Measurements from ENCODE around the gene GBX1.

GBX1 gene

GRCh38 chr7:151109094-151110048, 58.1 kb downstream of the GBX1 start:
- Histone ChIP-seq H3K9ac (ENCODE audit: low read length) (no peak overlapping the region), H3K36me3 (replicated peaks; ENCODE audit: low read depth, low read length) (no peaks in the 10 kb centered on the region), H2AFZ (ENCODE audit: low read depth, low read length) (no peak overlapping the region), H3K27me3 (ENCODE audit: low read depth, low read length) (no peaks in the 10 kb centered on the region), H3K4me3 (ENCODE audit: low read length) (no peak overlapping the region), H3K27ac (ENCODE audit: low read length) (no peak overlapping the region), H3K4me2 (ENCODE audit: low read length) (no peak overlapping the region), H4K20me1 (ENCODE audit: insufficient read depth, low read length) (peaks cover 32% of the 10 kb centered on the region), H3K4me1 (ENCODE audit: low read length) (no peaks in the 10 kb centered on the region), H3K9me3 (ENCODE audit: insufficient read depth, low read length) (no peaks in the 10 kb centered on the region), H3K79me2 (ENCODE audit: low read length) (peaks cover 16% of the 10 kb centered on the region)
- TF ChIP-seq, protein P1, sequence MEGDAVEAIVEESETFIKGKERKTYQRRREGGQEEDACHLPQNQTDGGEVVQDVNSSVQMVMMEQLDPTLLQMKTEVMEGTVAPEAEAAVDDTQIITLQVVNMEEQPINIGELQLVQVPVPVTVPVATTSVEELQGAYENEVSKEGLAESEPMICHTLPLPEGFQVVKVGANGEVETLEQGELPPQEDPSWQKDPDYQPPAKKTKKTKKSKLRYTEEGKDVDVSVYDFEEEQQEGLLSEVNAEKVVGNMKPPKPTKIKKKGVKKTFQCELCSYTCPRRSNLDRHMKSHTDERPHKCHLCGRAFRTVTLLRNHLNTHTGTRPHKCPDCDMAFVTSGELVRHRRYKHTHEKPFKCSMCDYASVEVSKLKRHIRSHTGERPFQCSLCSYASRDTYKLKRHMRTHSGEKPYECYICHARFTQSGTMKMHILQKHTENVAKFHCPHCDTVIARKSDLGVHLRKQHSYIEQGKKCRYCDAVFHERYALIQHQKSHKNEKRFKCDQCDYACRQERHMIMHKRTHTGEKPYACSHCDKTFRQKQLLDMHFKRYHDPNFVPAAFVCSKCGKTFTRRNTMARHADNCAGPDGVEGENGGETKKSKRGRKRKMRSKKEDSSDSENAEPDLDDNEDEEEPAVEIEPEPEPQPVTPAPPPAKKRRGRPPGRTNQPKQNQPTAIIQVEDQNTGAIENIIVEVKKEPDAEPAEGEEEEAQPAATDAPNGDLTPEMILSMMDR (IDR thresholded peaks at IDR 0.05; ENCODE audit: low read depth, low read length), result no peak
- TF ChIP-seq EZH2phosphoT487 (IDR thresholded peaks at IDR 0.05; ENCODE audit: low read depth), result no peak

DNA sequence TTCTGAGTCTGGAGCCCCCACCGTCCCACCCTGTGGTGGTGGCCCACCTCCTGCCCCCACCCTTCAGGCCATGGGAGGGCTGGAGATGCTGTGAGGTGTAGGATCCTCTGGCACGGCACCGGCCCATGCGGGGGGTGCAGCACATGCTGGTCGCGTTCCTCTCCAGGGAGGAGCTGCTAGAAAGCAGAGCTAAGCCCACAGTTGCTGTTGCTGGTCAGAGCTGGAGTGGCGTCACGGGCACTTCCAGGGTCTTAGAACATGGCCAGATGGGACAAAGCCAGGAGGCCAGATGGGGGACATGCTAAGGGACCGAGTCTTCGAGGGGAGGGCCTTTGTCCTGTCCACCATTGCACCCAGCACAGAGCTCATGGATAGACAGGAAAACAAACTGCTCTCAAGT, 59.6 kb downstream of the GBX1 start:
- Histone ChIP-seq H3K9ac (ENCODE audit: low read length) (no peak overlapping the region), H3K4me3 (ENCODE audit: low read length) (no peak overlapping the region), H3K27ac (ENCODE audit: low read length) (no peak overlapping the region), H3K4me2 (ENCODE audit: low read length) (no peak overlapping the region), H3K9me3 (ENCODE audit: insufficient read depth, low read length) (no peaks in the 10 kb centered on the region), H4K20me1 (ENCODE audit: insufficient read depth, low read length) (peaks cover 46% of the 10 kb centered on the region), H3K4me1 (ENCODE audit: low read length) (no peaks in the 10 kb centered on the region), H3K27me3 (ENCODE audit: low read depth, low read length) (no peaks in the 10 kb centered on the region), H3K79me2 (ENCODE audit: low read length) (peaks cover 16% of the 10 kb centered on the region), H2AFZ (ENCODE audit: low read depth, low read length) (no peak overlapping the region), H3K36me3 (replicated peaks; ENCODE audit: low read depth, low read length) (no peaks in the 10 kb centered on the region)
- TF ChIP-seq, protein P1 (IDR thresholded peaks at IDR 0.05; ENCODE audit: low read depth, low read length), result no peak
- no peak for TF ChIP-seq EZH2phosphoT487 (IDR thresholded peaks at IDR 0.05; ENCODE audit: low read depth)

GRCh38 chr7:151104411-151105235, 62.9 kb downstream of the GBX1 start:
- Histone ChIP-seq H2AFZ (ENCODE audit: low read depth, low read length) (no peak overlapping the region), H3K79me2 (ENCODE audit: low read length) (peaks cover 32% of the 10 kb centered on the region), H3K36me3 (replicated peaks; ENCODE audit: low read depth, low read length) (no peaks in the 10 kb centered on the region), H3K9me3 (ENCODE audit: insufficient read depth, low read length) (no peaks in the 10 kb centered on the region), H3K27ac (ENCODE audit: low read length) (no peak overlapping the region), H3K9ac (ENCODE audit: low read length) (no peak overlapping the region), H3K27me3 (ENCODE audit: low read depth, low read length) (no peaks in the 10 kb centered on the region), H3K4me1 (ENCODE audit: low read length) (no peaks in the 10 kb centered on the region), H3K4me3 (ENCODE audit: low read length) (no peak overlapping the region), H4K20me1 (ENCODE audit: insufficient read depth, low read length) (peaks cover 49% of the 10 kb centered on the region), H3K4me2 (ENCODE audit: low read length) (no peak overlapping the region)
- TF ChIP-seq, protein P1 (IDR thresholded peaks at IDR 0.05; ENCODE audit: low read depth, low read length), result no peak
- no peak for TF ChIP-seq EZH2phosphoT487 (IDR thresholded peaks at IDR 0.05; ENCODE audit: low read depth)

GRCh38 chr7:151103973-151104372, 63.5 kb downstream of the GBX1 start:
- Histone ChIP-seq H3K79me2 (ENCODE audit: low read length) (peaks cover 37% of the 10 kb centered on the region), H3K9ac (ENCODE audit: low read length) (no peak overlapping the region), H4K20me1 (ENCODE audit: insufficient read depth, low read length) (peaks cover 50% of the 10 kb centered on the region), H3K27ac (ENCODE audit: low read length) (no peak overlapping the region), H2AFZ (ENCODE audit: low read depth, low read length) (no peak overlapping the region), H3K9me3 (ENCODE audit: insufficient read depth, low read length) (no peaks in the 10 kb centered on the region), H3K27me3 (ENCODE audit: low read depth, low read length) (no peaks in the 10 kb centered on the region), H3K36me3 (replicated peaks; ENCODE audit: low read depth, low read length) (no peaks in the 10 kb centered on the region), H3K4me3 (ENCODE audit: low read length) (no peak overlapping the region), H3K4me1 (ENCODE audit: low read length) (no peaks in the 10 kb centered on the region), H3K4me2 (ENCODE audit: low read length) (no peak overlapping the region)
- TF ChIP-seq EZH2phosphoT487 (IDR thresholded peaks at IDR 0.05; ENCODE audit: low read depth), result no peak
- TF ChIP-seq, protein P1 (IDR thresholded peaks at IDR 0.05; ENCODE audit: low read depth, low read length), result no peak
